Smooth muscle cell (in vitro differentiated cells): Measurements from ENCODE around the gene IFIT1. TPM values are rescaled to one million over a fixed set of nuclear protein-coding genes. Genes with fewer than 3 reads are reported as not detected.
A peak's percentile ranks its signal among the peaks of the same experiment; 100 is the strongest.

Experiments
- DNase-seq: peaks from one replicate; lab custom pipeline; 2025; ENCODE audit not compliant: unreplicated experiment; lab: John Stamatoyannopoulos, UW
- H2AFZ ChIP-seq: fragments of 200-600 bp; sonication (generic); 2 replicates; pipeline ENCODE4 v1.6.0; 2016; ENCODE audit warnings: antibody characterized with exemption, low read depth, mild to moderate bottlenecking
- H3F3A ChIP-seq: fragments of 200-600 bp; sonication (generic); 2 replicates; pipeline ENCODE4 v1.6.0; 2017; ENCODE audit warnings: antibody characterized with exemption, low read depth
- H3K27ac ChIP-seq: fragments of 200-600 bp; sonication (generic); 2 replicates; pipeline ENCODE4 v1.5.1; 2016; ENCODE audit warnings: low read depth, mild to moderate bottlenecking
- H3K27me3 ChIP-seq: fragments of 200-600 bp; sonication (generic); 2 replicates; pipeline ENCODE4 v1.6.1; 2016; ENCODE audit warnings: low read depth, mild to moderate bottlenecking
- H3K36me3 ChIP-seq: fragments of 200-600 bp; sonication (generic); 2 replicates; pipeline ENCODE4 v1.5.1; 2016; ENCODE audit warnings: low read depth
- H3K4me1 ChIP-seq: fragments of 200-600 bp; sonication (generic); 2 replicates; pipeline ENCODE4 v1.5.1; 2016; ENCODE audit warnings: low read depth
- H3K4me2 ChIP-seq: fragments of 200-600 bp; sonication (generic); 2 replicates; pipeline ENCODE4 v1.6.0; 2016; ENCODE audit warnings: mild to moderate bottlenecking
- H3K4me3 ChIP-seq: fragments of 200-600 bp; sonication (generic); 2 replicates; pipeline ENCODE4 v1.5.1; 2016; ENCODE audit warnings: mild to moderate bottlenecking
- H3K79me2 ChIP-seq: fragments of 200-600 bp; sonication (generic); 2 replicates; pipeline ENCODE4 v1.6.0; 2016; ENCODE audit warnings: low read depth, mild to moderate bottlenecking
- H3K9ac ChIP-seq: fragments of 200-600 bp; sonication (generic); 2 replicates; pipeline ENCODE4 v1.6.0; 2016; ENCODE audit warnings: low read depth
- H3K9me3 ChIP-seq: fragments of 200-600 bp; sonication (generic); replicated peaks from 2 replicates; pipeline ENCODE4 v1.5.1; 2016; ENCODE audit warnings: low read depth
- H4K20me1 ChIP-seq: fragments of 200-600 bp; sonication (generic); 2 replicates; pipeline ENCODE4 v1.6.0; 2016; ENCODE audit warnings: low read depth
- WGBS: methylation state at CpG from one replicate; pipeline ENCODE4 v1.1.7; 2016; ENCODE audit warnings: low lambda C conversion rate; 5-methylcytosine and 5-hydroxymethylcytosine counted together
- polyA plus RNA-seq: library from polyadenylated mRNA; unstranded; fragments of >200 nt; fragmentation: Nextera tagmentation; extraction: Ambion mirVana; gene quantifications from 2 replicates; pipeline ENCODE4 v1.2.1, GENCODE V29; 2016
- total RNA-seq: library from RNA; depleted of rRNA; stranded (reverse); fragments of >200 nt; gene quantifications from 2 replicates; pipeline ENCODE4 v1.2.3, GENCODE V29; 2014
- TF ChIP-seq, protein P1 (sequence below): fragments of 200-600 bp; sonication (generic); IDR thresholded peaks from 2 replicates; pipeline ENCODE4 v1.5.1; 2017; ENCODE audit warnings: borderline replicate concordance, mild to moderate bottlenecking, antibody characterized with exemption; ENCODE audit not compliant: insufficient read depth, poor library complexity, severe bottlenecking

IFIT1 gene
- total and polyA plus RNA-seq, 2 experiments from 2014 or later, result 1.2 to 1.8 TPM

- no peak for DNase-seq
- H3K27me3 ChIP-seq, result no peaks in the 10 kb centered on the region
- H3F3A ChIP-seq, result peaks cover 23% of the 10 kb centered on the region
- peaks cover 41% of the 10 kb centered on the region for H3K4me1 ChIP-seq
- peak overlapping the region; percentile 32 for H3K4me3 ChIP-seq
- no peaks in the 10 kb centered on the region for H3K9me3 ChIP-seq
- 21% methylated on average over 12 of the region's 12 CpGs for WGBS
- H3K36me3 ChIP-seq, result no peaks in the 10 kb centered on the region
- TF ChIP-seq, protein P1, sequence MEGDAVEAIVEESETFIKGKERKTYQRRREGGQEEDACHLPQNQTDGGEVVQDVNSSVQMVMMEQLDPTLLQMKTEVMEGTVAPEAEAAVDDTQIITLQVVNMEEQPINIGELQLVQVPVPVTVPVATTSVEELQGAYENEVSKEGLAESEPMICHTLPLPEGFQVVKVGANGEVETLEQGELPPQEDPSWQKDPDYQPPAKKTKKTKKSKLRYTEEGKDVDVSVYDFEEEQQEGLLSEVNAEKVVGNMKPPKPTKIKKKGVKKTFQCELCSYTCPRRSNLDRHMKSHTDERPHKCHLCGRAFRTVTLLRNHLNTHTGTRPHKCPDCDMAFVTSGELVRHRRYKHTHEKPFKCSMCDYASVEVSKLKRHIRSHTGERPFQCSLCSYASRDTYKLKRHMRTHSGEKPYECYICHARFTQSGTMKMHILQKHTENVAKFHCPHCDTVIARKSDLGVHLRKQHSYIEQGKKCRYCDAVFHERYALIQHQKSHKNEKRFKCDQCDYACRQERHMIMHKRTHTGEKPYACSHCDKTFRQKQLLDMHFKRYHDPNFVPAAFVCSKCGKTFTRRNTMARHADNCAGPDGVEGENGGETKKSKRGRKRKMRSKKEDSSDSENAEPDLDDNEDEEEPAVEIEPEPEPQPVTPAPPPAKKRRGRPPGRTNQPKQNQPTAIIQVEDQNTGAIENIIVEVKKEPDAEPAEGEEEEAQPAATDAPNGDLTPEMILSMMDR, result no peak
- peak overlapping the region; percentile 99 for H3K27ac ChIP-seq
- H2AFZ ChIP-seq, result peak overlapping the region; percentile 84
- H3K9ac ChIP-seq, result peak overlapping the region; percentile 89
- no peaks in the 10 kb centered on the region for H3K79me2 ChIP-seq
- H4K20me1 ChIP-seq, result no peaks in the 10 kb centered on the region
- H3K4me2 ChIP-seq, result peak overlapping the region; percentile 81
Measured at GRCh38 chr10:89351780-89352597, 40.4 kb upstream of the IFIT1 start.

DNA sequence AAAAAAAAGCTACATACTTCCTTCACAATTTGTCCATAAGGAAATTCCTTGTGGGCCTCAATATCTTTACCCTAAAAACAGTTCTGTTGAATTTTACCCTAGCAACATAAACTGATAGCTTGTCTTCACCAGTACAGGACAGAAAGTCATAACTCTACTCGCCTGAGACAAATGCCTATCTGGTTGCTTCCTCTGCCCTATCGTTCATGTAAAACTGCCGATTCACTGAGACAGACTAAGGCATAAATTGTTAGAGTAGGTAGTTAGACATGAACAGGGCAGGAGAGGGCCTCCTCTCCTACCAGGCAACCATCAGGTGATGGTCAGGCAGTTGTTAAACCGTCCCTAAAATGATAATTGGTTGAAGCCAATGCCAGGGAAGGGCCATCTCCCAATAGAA, 39.6 kb upstream of the IFIT1 start:
- Histone ChIP-seq H3K27ac (peak overlapping the region; percentile 99), H3K9ac (peak overlapping the region; percentile 75)

DNA sequence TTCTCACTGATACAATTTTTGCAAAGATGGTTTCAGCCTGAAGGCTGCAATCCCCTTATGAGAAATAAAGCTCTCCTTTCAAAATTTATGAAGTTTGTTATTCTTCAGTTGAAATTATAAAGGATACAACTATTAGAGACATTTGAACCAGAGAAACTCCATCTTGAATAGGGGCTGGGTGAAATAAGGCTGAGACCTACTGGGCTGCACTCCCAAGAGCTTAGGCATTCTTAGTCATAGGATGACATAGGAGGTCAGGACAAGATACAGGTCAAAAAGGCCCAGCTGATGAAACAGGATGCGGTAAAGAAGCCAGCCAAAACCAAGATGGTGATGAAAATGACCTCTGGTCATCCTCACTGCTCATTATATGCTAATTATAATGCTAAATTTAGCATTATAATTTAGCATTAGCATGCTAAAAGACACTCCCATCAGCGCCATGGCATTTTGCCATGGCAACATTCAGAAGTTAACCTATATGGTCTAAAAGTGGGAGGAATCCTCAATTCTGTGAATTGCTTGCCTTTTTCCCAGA, 37.0 kb upstream of the IFIT1 start:
- Histone ChIP-seq H3K9ac (no peak overlapping the region), H3K36me3 (no peaks in the 10 kb centered on the region), H3K9me3 (no peaks in the 10 kb centered on the region), H3K79me2 (no peaks in the 10 kb centered on the region), H3K27ac (no peak overlapping the region), H3K27me3 (no peaks in the 10 kb centered on the region), H3K4me3 (no peak overlapping the region), H3K4me1 (peaks cover 14% of the 10 kb centered on the region), H3F3A (peaks cover 14% of the 10 kb centered on the region), H4K20me1 (no peaks in the 10 kb centered on the region), H2AFZ (no peak overlapping the region), H3K4me2 (no peak overlapping the region)
- WGBS, result 90% methylated on average over 2 of the region's 2 CpGs
- TF ChIP-seq, protein P1, result no peak
- no peak for DNase-seq

More for the DNA sequence above, 39.6 kb upstream of the IFIT1 start:
- Histone ChIP-seq H3K4me3 (no peak overlapping the region), H3F3A (peaks cover 23% of the 10 kb centered on the region), H3K4me2 (peak overlapping the region; percentile 81), H3K4me1 (peaks cover 34% of the 10 kb centered on the region), H3K79me2 (no peaks in the 10 kb centered on the region), H3K36me3 (no peaks in the 10 kb centered on the region), H2AFZ (peak overlapping the region; percentile 40), H3K27me3 (no peaks in the 10 kb centered on the region), H4K20me1 (no peaks in the 10 kb centered on the region), H3K9me3 (no peaks in the 10 kb centered on the region)
- WGBS, result 47% methylated on average over 4 of the region's 4 CpGs
- TF ChIP-seq, protein P1, result no peak
- DNase-seq, result no peak
